ENCODE data around the gene TTLL3. TPM values are rescaled to one million over a fixed set of nuclear protein-coding genes. Genes with fewer than 3 reads are reported as not detected.
A peak's percentile ranks its signal among the peaks of the same experiment; 100 is the strongest.
"Not testable (repeated sequence)": the region's sequence is repeated elsewhere in the genome, so short reads cannot be mapped to it uniquely, and the experiment has no call there.

Gene TTLL3
- total and polyA plus RNA-seq, 12 donors: 6.7 to 35.0 (median 13.7) TPM

DNA sequence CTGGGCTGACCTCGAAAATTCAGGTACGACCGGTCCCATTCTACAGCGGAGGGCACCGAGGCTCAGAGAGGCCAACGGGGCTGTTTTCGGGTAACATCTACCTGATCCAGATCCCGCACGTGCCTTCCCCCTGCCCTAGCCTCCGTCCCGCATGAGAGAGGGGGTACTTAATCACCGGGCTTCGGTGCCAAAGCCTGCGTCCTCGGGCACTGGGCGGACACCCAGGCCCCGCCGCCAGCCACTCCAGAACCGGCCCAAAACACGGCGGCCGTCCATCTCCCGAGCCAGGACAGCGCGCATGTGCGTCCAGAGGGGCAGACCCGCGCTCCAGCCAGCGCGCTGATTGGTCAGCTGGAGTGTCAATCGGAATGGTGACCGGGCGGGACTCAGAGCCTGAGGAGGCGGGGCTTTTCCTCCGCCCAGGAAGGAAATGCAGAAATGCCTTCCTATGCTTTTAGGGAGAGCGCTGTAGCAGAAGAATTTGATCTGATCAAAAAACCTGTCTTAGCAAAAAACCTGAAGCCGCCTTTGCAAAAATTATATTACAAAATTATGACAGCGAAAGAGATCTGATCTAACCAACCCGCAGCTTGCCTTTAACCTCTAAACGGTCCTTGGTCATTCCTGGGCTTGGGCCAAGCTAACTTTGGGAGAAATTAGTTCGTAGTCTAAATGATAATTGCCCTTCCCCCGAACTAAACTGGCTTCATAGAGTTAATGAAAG is 33.8 kb downstream of the TTLL3 start, which contains the start of gene RPUSD3:
TSS of gene RPUSD3 (minus strand) at position 294 of the 724 bp plus-strand sequence. CDS start at position 276, 18 bp downstream.
- no peaks in the 10 kb centered on the region for H3K9me3 ChIP-seq
- intact Hi-C loops (cut with DNase I): loop anchor here in 3 of 10 donors (5.0 to 10.0 kb wide), 4 partner anchors 71 to 181 kb away; partner anchors contain the start of genes IL17RC (in 2 of the 3) and FANCD2 (in 1 of the 3)
- H3K27ac ChIP-seq: peak within 1 kb of the TSS; percentile 68 to 90 (median 82)
- TF ChIP-seq, protein P1, sequence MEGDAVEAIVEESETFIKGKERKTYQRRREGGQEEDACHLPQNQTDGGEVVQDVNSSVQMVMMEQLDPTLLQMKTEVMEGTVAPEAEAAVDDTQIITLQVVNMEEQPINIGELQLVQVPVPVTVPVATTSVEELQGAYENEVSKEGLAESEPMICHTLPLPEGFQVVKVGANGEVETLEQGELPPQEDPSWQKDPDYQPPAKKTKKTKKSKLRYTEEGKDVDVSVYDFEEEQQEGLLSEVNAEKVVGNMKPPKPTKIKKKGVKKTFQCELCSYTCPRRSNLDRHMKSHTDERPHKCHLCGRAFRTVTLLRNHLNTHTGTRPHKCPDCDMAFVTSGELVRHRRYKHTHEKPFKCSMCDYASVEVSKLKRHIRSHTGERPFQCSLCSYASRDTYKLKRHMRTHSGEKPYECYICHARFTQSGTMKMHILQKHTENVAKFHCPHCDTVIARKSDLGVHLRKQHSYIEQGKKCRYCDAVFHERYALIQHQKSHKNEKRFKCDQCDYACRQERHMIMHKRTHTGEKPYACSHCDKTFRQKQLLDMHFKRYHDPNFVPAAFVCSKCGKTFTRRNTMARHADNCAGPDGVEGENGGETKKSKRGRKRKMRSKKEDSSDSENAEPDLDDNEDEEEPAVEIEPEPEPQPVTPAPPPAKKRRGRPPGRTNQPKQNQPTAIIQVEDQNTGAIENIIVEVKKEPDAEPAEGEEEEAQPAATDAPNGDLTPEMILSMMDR (IDR thresholded peaks at IDR 0.05): no peak
- peak; percentile 98 to 100 (median 100) for ATAC-seq
- H3K27me3 ChIP-seq: no peaks in the 10 kb centered on the region
- peak; percentile 99 for DNase-seq
- H3K4me3 ChIP-seq: peak within 1 kb of the TSS; percentile 62 to 87 (median 76)
- peaks cover 0 to 18% (median 10%) of the 10 kb centered on the region in 9 donors for H3K4me1 ChIP-seq
- peaks cover 0 to 34% (median 8%) of the 10 kb centered on the region in 9 donors for H3K36me3 ChIP-seq
- 0 to 1% methylated on average over 42 of the region's 42 CpGs for WGBS, 2 donors

DNA sequence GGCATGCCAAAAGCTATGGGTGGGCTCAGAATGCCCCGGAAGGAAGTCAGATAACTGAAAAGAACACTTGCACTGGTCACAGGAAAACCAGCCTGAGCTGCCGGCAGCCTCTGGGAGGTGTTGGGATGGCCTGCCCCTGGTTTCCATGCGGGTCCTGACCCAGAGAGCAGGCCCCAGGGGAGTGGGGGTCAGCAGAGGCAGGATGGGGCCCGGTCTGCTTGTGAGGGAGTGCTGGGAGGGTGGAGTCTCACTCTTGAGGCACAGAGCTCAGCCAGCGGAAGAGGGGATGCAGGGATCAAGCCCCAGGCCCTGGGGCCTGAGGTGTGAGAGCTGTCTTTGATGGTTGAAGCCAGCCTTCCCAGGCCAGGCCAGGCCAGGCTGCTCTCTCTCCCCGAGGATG is 36.2 kb downstream of the TTLL3 start:
- 58 to 59% methylated on average over 6 of the region's 6 CpGs for WGBS, 2 donors

DNA sequence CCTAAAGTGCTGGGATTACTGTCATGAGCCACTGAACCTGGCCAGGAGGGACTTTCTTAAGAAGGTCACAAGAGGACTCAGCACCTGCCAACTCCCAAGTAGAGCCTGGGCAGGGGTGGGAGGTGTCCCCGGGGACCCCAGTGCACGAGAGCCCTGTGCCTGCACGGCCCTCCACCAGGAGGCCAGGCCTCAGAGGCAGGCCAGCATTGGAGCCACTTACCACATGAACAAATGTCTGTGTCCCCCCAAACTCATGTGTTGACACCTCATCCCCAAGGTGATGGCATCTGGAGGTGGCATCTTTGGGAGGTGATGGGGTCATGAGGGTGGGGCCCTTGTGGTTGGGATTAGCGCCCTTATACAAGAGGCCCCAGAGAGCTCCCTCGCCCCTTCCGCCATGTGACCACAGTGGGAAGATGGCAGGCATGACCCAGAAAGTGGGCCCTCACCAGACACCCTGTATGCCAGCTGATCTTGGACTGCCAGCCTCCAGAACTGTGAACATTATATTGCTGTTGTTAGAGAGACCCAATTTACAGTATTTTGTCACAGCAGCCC is 36.9 kb downstream of the TTLL3 start:
- Histone ChIP-seq H3K4me3 (no peak overlapping the region), H3K27ac (no peak overlapping the region), H3K4me1 (peaks cover 0 to 18% (median 10%) of the 10 kb centered on the region in 9 donors), H3K36me3 (peaks cover 0 to 2% (median 0%) of the 10 kb centered on the region in 9 donors), H3K9me3 (no peaks in the 10 kb centered on the region), H3K27me3 (no peaks in the 10 kb centered on the region)
- ATAC-seq (no peak), DNase-seq (no peak)
- TF ChIP-seq, protein P1 (IDR thresholded peaks at IDR 0.05): no peak
- intact Hi-C loops (cut with DNase I): loop anchor here in 3 of 10 donors (5.0 to 10.0 kb wide), 4 partner anchors 68 to 178 kb away; partner anchors contain the start of genes IL17RC (in 2 of the 3) and FANCD2 (in 1 of the 3)
- 88 to 95% methylated on average over 6 of the region's 6 CpGs for WGBS, 2 donors

More for the DNA sequence above, 36.2 kb downstream of the TTLL3 start:
- H3K27me3 ChIP-seq: no peaks in the 10 kb centered on the region
- intact Hi-C loops (cut with DNase I): loop anchor here in 3 of 10 donors (5.0 to 10.0 kb wide), 4 partner anchors 69 to 179 kb away; partner anchors contain the start of genes IL17RC (in 2 of the 3) and FANCD2 (in 1 of the 3)
- H3K9me3 ChIP-seq: no peaks in the 10 kb centered on the region
- H3K36me3 ChIP-seq: peaks cover 0 to 10% (median 0%) of the 10 kb centered on the region in 9 donors
- peaks cover 0 to 18% (median 10%) of the 10 kb centered on the region in 9 donors for H3K4me1 ChIP-seq
- no peak for ATAC-seq
- H3K27ac ChIP-seq: no peak overlapping the region
- no peak for DNase-seq
- H3K4me3 ChIP-seq: no peak overlapping the region
- TF ChIP-seq, protein P1 (IDR thresholded peaks at IDR 0.05): no peak

DNA sequence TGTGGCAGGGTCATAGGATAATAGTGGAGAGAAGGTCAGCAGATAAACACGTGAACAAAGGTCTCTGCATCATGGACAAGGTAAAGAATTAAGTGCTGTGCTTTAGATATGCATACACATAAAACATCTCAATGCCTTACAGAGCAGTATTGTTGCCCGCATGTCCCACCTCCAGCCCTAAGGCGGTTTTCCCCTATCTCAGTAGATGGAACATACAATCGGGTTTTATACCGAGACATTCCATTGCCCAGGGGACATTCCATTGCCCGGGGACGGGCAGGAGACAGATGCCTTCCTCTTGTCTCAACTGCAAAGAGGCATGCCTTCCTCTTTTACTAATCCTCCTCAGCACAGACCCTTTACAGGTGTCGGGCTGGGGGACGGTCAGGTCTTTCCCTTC is 37.8 kb downstream of the TTLL3 start:
- whole genome bisulfite sequencing, 2 donors: 41 to 57% methylated on average over 7 to 8 of the region's 9 CpGs
- H3K27me3 ChIP-seq, H3K27ac ChIP-seq, H3K9me3 ChIP-seq, DNase-seq, H3K36me3 ChIP-seq, ATAC-seq, H3K4me3 ChIP-seq: not testable (repeated sequence)
- intact Hi-C loops (cut with DNase I): loop anchor here in 3 of 10 donors (5.0 to 10.0 kb wide), 4 partner anchors 67 to 177 kb away; partner anchors contain the start of genes IL17RC (in 2 of the 3) and FANCD2 (in 1 of the 3)
- peaks cover 0 to 14% (median 7%) of the 10 kb centered on the region in 9 donors for H3K4me1 ChIP-seq

Measured in heart right ventricle (tissue), 16 donors.